HL-60 (cell line): ENCODE data around the gene UGT1A5.

Experiments used
- DNase-seq, 2 experiments: peaks; one replicate each; pipeline ENCODE4 v3.0.0-alpha.2; 2010 to 2020; ENCODE audit warnings: low read depth in 1 of 2, low spot score in 1 of 2
- H3K27ac ChIP-seq: fragments of 250-450 bp; sonication (Bioruptor Pico); replicated peaks from 2 replicates; pipeline ENCODE4 v1.5.1; 2020; ENCODE audit warnings: mild to moderate bottlenecking, moderate library complexity
- H3K27me3 ChIP-seq: fragments of 250-450 bp; sonication (Bioruptor Pico); 2 replicates; pipeline ENCODE4 v1.5.1; 2021; ENCODE audit warnings: mild to moderate bottlenecking, moderate library complexity; ENCODE audit not compliant: insufficient read depth, poor library complexity, severe bottlenecking
- H3K4me3 ChIP-seq: replicated peaks from 2 replicates; pipeline ENCODE4 v1.5.1; 2011; ENCODE audit warnings: mild to moderate bottlenecking, control low read depth, low read length; ENCODE audit not compliant: insufficient read depth
- CTCF ChIP-seq: IDR thresholded peaks from one replicate; pipeline ENCODE4 v1.5.1; 2011; ENCODE audit warnings: low read length, control low read depth, inconsistent platforms; ENCODE audit not compliant: insufficient read depth
- GABPA ChIP-seq: IDR thresholded peaks from 2 replicates; pipeline ENCODE4 v1.6.1; 2012; ENCODE audit warnings: low read depth
- POLR2AphosphoS5 ChIP-seq: IDR thresholded peaks from 2 replicates; pipeline ENCODE4 v1.6.1; 2012; ENCODE audit warnings: low read depth
- SPI1 ChIP-seq: IDR thresholded peaks from 2 replicates; pipeline ENCODE4 v1.6.1; 2012; ENCODE audit warnings: low read depth, mild to moderate bottlenecking, borderline replicate concordance
- TF ChIP-seq, protein P1 (sequence below): IDR thresholded peaks from 2 replicates; pipeline ENCODE4 v1.6.1; 2012; ENCODE audit warnings: low read depth; ENCODE audit not compliant: insufficient replicate concordance

UGT1A5 gene

DNA sequence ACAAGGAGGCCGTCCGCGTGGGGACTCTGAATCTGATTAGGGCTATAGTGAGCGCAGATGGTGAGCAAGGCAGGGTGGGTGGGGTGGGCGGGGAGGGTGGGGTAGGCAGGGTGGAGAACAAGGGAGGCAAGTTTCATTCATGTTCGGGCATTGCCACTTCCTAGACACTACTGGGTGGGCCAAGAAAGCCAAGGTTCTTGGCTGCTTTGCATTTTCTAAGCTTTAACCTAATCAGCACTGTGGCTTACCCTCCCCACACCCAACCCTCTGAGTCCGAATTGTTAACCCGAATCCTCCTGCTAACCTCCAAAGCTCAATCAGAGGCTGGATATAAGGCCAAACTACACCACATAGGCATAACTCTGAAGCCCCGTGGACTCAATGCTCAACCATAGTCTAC is 83.5 kb downstream of the UGT1A5 start:
- H3K4me3 ChIP-seq, result no peak overlapping the region
- no peak for TF ChIP-seq POLR2AphosphoS5
- no peak for TF ChIP-seq SPI1
- no peak for TF ChIP-seq CTCF
- TF ChIP-seq, protein P1, sequence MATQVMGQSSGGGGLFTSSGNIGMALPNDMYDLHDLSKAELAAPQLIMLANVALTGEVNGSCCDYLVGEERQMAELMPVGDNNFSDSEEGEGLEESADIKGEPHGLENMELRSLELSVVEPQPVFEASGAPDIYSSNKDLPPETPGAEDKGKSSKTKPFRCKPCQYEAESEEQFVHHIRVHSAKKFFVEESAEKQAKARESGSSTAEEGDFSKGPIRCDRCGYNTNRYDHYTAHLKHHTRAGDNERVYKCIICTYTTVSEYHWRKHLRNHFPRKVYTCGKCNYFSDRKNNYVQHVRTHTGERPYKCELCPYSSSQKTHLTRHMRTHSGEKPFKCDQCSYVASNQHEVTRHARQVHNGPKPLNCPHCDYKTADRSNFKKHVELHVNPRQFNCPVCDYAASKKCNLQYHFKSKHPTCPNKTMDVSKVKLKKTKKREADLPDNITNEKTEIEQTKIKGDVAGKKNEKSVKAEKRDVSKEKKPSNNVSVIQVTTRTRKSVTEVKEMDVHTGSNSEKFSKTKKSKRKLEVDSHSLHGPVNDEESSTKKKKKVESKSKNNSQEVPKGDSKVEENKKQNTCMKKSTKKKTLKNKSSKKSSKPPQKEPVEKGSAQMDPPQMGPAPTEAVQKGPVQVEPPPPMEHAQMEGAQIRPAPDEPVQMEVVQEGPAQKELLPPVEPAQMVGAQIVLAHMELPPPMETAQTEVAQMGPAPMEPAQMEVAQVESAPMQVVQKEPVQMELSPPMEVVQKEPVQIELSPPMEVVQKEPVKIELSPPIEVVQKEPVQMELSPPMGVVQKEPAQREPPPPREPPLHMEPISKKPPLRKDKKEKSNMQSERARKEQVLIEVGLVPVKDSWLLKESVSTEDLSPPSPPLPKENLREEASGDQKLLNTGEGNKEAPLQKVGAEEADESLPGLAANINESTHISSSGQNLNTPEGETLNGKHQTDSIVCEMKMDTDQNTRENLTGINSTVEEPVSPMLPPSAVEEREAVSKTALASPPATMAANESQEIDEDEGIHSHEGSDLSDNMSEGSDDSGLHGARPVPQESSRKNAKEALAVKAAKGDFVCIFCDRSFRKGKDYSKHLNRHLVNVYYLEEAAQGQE, result no peak
- no peak for TF ChIP-seq GABPA
- DNase-seq, result no peak
- no peaks in the 10 kb centered on the region for H3K27me3 ChIP-seq
- H3K27ac ChIP-seq, result no peak overlapping the region

GRCh38 chr2:233798335-233799086 is 85.8 kb downstream of the UGT1A5 start:
- Histone ChIP-seq H3K27me3 (no peaks in the 10 kb centered on the region), H3K4me3 (no peak overlapping the region), H3K27ac (no peak overlapping the region)
- TF ChIP-seq GABPA (no peak), SPI1 (no peak), POLR2AphosphoS5 (no peak)
- DNase-seq, result no peak

GRCh38 chr2:233799087-233799665 is 86.5 kb downstream of the UGT1A5 start:
- TF ChIP-seq SPI1 (no peak), GABPA (no peak), CTCF (no peak), POLR2AphosphoS5 (no peak)
- TF ChIP-seq, protein P1, result no peak
- Histone ChIP-seq H3K27me3 (no peaks in the 10 kb centered on the region), H3K4me3 (no peak overlapping the region), H3K27ac (no peak overlapping the region)
- no peak for DNase-seq

- Histone ChIP-seq H3K27me3 (no peaks in the 10 kb centered on the region), H3K4me3 (no peak overlapping the region), H3K27ac (no peak overlapping the region)
- DNase-seq, result no peak
- TF ChIP-seq GABPA (no peak), CTCF (no peak), SPI1 (no peak), POLR2AphosphoS5 (no peak)
- TF ChIP-seq, protein P1, result no peak
Observed at GRCh38 chr2:233799716-233800115, 87.0 kb downstream of the UGT1A5 start.
